WTC11 (cell line): ENCODE measurements around the gene DGUOK. TPM values are rescaled to one million over a fixed set of nuclear protein-coding genes. Genes with fewer than 3 reads are reported as not detected.
"Not testable (repeated sequence)": the region's sequence is repeated elsewhere in the genome, so short reads cannot be mapped to it uniquely, and the experiment has no call there.

Experiments used
- ATAC-seq: fragments of 200-7000 bp; cut with Tn5 transposase; 2 replicates; pipeline ENCODE4 v1.10.0; 2021; ENCODE audit warnings: mild to moderate bottlenecking, moderate library complexity
- CTCF ChIA-PET: fragments of 300-600 bp; sonication (Branson Sonifier 250); formaldehyde crosslinking; loops from one replicate; lab custom pipeline; 2021; ENCODE audit warnings: antibody characterized with exemption; lab: Charles Lee
- POLR2A ChIA-PET: fragments of 350-600 bp; sonication (Branson Sonifier 250); formaldehyde crosslinking; loops from one replicate; lab custom pipeline; 2021; ENCODE audit warnings: antibody characterized with exemption; lab: Charles Lee
- DNase-seq: peaks from one replicate; pipeline ENCODE4 v3.0.0; 2021; ENCODE audit warnings: low spot score
- H3K27ac Mint-ChIP-seq: 2 replicates; pipeline ENCODE4 v1.8.0; 2021; ENCODE audit warnings: mixed read lengths
- H3K27me3 Mint-ChIP-seq: 2 replicates; pipeline ENCODE4 v1.8.0; 2021; ENCODE audit warnings: low read depth, mild to moderate bottlenecking, moderate library complexity, mixed read lengths
- H3K36me3 Mint-ChIP-seq: 2 replicates; pipeline ENCODE4 v1.8.0; 2021; ENCODE audit warnings: mixed read lengths
- H3K4me1 Mint-ChIP-seq: 2 replicates; pipeline ENCODE4 v1.8.0; 2022; ENCODE audit warnings: mixed read lengths
- H3K4me3 Mint-ChIP-seq: 2 replicates; pipeline ENCODE4 v1.8.0; 2021; ENCODE audit warnings: mild to moderate bottlenecking, moderate library complexity, mixed read lengths
- H3K9me3 Mint-ChIP-seq: 2 replicates; pipeline ENCODE4 v1.8.0; 2021; ENCODE audit warnings: mixed read lengths
- CREM ChIP-seq: sonication (generic); formaldehyde crosslinking; IDR thresholded peaks from 2 replicates; pipeline ENCODE4 v1.8.1; 2022; ENCODE audit warnings: mild to moderate bottlenecking, missing genetic modification reagents, moderate library complexity
- ELF4 ChIP-seq: sonication (generic); formaldehyde crosslinking; IDR thresholded peaks from 2 replicates; pipeline ENCODE4 v1.8.1; 2022; ENCODE audit warnings: low read depth, mild to moderate bottlenecking, moderate library complexity, missing genetic modification reagents
- GABPB1 ChIP-seq: sonication (generic); formaldehyde crosslinking; IDR thresholded peaks from 2 replicates; pipeline ENCODE4 v1.8.1; 2023; ENCODE audit warnings: mild to moderate bottlenecking, missing genetic modification reagents
- IRF2 ChIP-seq: sonication (generic); formaldehyde crosslinking; IDR thresholded peaks from 2 replicates; pipeline ENCODE4 v1.8.0; 2022; ENCODE audit warnings: low read depth, missing genetic modification reagents, borderline replicate concordance
- JAZF1 ChIP-seq: fragments of 250-450 bp; sonication (Bioruptor Pico); IDR thresholded peaks from 2 replicates; pipeline ENCODE4 v1.9.0; 2021; ENCODE audit warnings: moderate library complexity, mild to moderate bottlenecking, inconsistent platforms
- KAT7 ChIP-seq: sonication (generic); formaldehyde crosslinking; IDR thresholded peaks from 2 replicates; pipeline ENCODE4 v1.8.1; 2023; ENCODE audit warnings: missing genetic modification reagents, mild to moderate bottlenecking, borderline replicate concordance
- PRRX2 ChIP-seq: fragments of 250-450 bp; sonication (Bioruptor Pico); IDR thresholded peaks from 2 replicates; pipeline ENCODE4 v1.8.0; 2021; ENCODE audit warnings: mild to moderate bottlenecking
- ZNF121 ChIP-seq: sonication (generic); formaldehyde crosslinking; IDR thresholded peaks from 2 replicates; pipeline ENCODE4 v1.8.0; 2023; ENCODE audit warnings: missing genetic modification reagents
- ZNF138 ChIP-seq: sonication (generic); formaldehyde crosslinking; conservative IDR thresholded peaks from 2 replicates; pipeline ENCODE4 v1.8.1; 2022; ENCODE audit warnings: mild to moderate bottlenecking, moderate library complexity, missing genetic modification reagents
- ZNF232 ChIP-seq: sonication (generic); formaldehyde crosslinking; IDR thresholded peaks from 2 replicates; pipeline ENCODE4 v1.8.0; 2022; ENCODE audit warnings: mild to moderate bottlenecking, missing genetic modification reagents
- ZNF423 ChIP-seq: fragments of 250-450 bp; sonication (Bioruptor Pico); IDR thresholded peaks from 2 replicates; pipeline ENCODE4 v2.1.2; 2022; ENCODE audit warnings: mild to moderate bottlenecking, moderate library complexity
- ZNF671 ChIP-seq: fragments of 250-450 bp; sonication (Bioruptor Pico); IDR thresholded peaks from 2 replicates; pipeline ENCODE4 v1.8.0; 2021; ENCODE audit warnings: mild to moderate bottlenecking
- total RNA-seq: library from RNA; stranded (reverse); gene quantifications from 3 replicates; pipeline ENCODE4 v1.2.3, GENCODE V29; 2021
- TF ChIP-seq, protein P1 (sequence below): sonication (generic); formaldehyde crosslinking; IDR thresholded peaks from 2 replicates; pipeline ENCODE4 v1.8.1; 2023; ENCODE audit warnings: mild to moderate bottlenecking, missing genetic modification reagents, moderate library complexity
- TF ChIP-seq, protein P2 (sequence below): sonication (generic); formaldehyde crosslinking; IDR thresholded peaks from 2 replicates; pipeline ENCODE4 v1.8.0; 2022; ENCODE audit warnings: mild to moderate bottlenecking, missing genetic modification reagents
- TF ChIP-seq, protein P3 (sequence below): sonication (generic); formaldehyde crosslinking; IDR thresholded peaks from 2 replicates; pipeline ENCODE4 v1.8.1; 2022; ENCODE audit warnings: mild to moderate bottlenecking, missing genetic modification reagents, moderate library complexity, borderline replicate concordance
- TF ChIP-seq, protein P4 (sequence below): sonication (generic); formaldehyde crosslinking; IDR thresholded peaks from 2 replicates; pipeline ENCODE4 v1.8.1; 2022; ENCODE audit warnings: low read depth, mild to moderate bottlenecking, moderate library complexity, missing genetic modification reagents, borderline replicate concordance
- TF ChIP-seq, protein P5 (sequence below): sonication (generic); formaldehyde crosslinking; IDR thresholded peaks from 2 replicates; pipeline ENCODE4 v1.8.0; 2022; ENCODE audit warnings: mild to moderate bottlenecking, missing genetic modification reagents
- TF ChIP-seq, protein P6 (sequence below): sonication (generic); formaldehyde crosslinking; IDR thresholded peaks from 2 replicates; pipeline ENCODE4 v1.8.0; 2022; ENCODE audit warnings: mild to moderate bottlenecking, missing genetic modification reagents
- TF ChIP-seq, protein P7 (sequence below): fragments of 250-450 bp; sonication (Bioruptor Pico); IDR thresholded peaks from 2 replicates; pipeline ENCODE4 v1.8.0; 2021; ENCODE audit warnings: mild to moderate bottlenecking
- TF ChIP-seq, protein P8 (sequence below): sonication (generic); formaldehyde crosslinking; IDR thresholded peaks from 2 replicates; pipeline ENCODE4 v1.8.0; 2023; ENCODE audit warnings: missing genetic modification reagents

The DGUOK gene
- total RNA-seq, 1 experiment from 2014 or later: 105 TPM

DNA sequence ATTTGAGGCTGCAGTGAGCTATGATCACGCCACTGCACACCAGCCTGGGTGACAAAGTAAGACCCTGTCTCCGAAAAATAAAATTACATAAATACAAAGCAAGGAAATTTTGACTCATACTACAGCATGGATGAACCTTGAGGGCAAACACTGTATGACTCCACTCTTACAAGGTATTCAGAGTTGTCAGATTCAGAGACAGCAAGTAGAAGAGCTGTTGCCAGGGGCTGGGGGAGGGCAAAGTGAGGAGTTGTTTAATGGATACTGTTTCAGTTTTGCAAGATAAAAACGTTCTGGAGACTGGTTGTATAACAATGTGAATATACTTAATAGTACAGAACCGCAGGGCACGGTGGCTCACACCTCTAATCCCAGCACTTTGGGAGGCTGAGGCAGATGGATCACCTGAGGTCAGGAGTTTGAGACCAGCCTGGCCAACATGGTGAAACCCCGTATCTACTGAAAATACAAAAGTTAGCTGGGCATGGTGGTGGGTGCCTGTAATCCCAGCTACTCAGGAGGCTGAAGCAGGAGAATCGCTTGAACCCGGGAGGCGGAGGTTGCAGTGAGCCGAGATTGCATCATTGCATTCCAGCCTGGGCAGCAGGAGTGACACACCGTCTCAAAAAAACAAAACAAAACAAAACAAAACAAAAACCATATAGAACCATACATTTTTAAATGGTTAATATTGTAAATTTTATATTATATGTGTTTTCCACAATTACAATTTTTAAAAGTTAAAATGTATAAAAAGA lies 38.9 kb upstream of the DGUOK start:
- ATAC-seq: not testable (repeated sequence)

DNA sequence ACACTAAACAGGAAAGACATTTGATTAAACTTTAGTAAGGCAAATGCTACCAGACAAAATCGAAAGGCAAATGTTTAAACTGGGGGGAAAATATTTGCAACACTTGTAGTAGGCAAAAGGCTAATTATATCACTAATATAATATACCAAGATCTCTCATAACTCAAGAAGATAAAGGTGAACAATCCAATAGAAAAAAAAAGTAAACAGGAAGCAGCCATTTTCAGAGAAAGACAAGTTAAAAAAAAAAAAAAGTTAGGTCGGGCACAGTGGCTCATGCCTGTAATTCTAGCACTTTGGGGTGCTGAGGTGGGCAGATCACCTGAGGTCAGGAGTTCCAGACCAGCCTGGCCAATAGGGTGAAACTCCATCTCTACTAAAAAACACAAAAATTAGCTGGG lies 38.3 kb upstream of the DGUOK start:
- no peak for DNase-seq
- H3K4me1 Mint-ChIP-seq: peaks cover 4% of the 10 kb centered on the region
- H3K4me3 Mint-ChIP-seq: no peak overlapping the region
- H3K27ac Mint-ChIP-seq: no peak overlapping the region
- ATAC-seq: no peak
- POLR2A ChIA-PET: no interaction called here
- no peaks in the 10 kb centered on the region for H3K36me3 Mint-ChIP-seq
- no peaks in the 10 kb centered on the region; the same call in 1 of the 2 replicates for H3K27me3 Mint-ChIP-seq
- TF ChIP-seq IRF2 (no peak), ZNF121 (no peak), ZNF671 (CRISPR knock-in tag) (no peak), ZNF138 (CRISPR knock-in tag) (no peak), KAT7 (CRISPR knock-in tag) (no peak), ELF4 (no peak), ZNF232 (CRISPR knock-in tag) (no peak), ZNF423 (CRISPR knock-in tag) (no peak), JAZF1 (CRISPR knock-in tag) (no peak)
- TF ChIP-seq, protein P1, sequence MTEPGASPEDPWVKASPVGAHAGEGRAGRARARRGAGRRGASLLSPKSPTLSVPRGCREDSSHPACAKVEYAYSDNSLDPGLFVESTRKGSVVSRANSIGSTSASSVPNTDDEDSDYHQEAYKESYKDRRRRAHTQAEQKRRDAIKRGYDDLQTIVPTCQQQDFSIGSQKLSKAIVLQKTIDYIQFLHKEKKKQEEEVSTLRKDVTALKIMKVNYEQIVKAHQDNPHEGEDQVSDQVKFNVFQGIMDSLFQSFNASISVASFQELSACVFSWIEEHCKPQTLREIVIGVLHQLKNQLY (CRISPR knock-in tag): no peak
- TF ChIP-seq, protein P2, sequence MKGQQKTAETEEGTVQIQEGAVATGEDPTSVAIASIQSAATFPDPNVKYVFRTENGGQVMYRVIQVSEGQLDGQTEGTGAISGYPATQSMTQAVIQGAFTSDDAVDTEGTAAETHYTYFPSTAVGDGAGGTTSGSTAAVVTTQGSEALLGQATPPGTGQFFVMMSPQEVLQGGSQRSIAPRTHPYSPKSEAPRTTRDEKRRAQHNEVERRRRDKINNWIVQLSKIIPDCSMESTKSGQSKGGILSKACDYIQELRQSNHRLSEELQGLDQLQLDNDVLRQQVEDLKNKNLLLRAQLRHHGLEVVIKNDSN (CRISPR knock-in tag): no peak
- TF ChIP-seq, protein P3, sequence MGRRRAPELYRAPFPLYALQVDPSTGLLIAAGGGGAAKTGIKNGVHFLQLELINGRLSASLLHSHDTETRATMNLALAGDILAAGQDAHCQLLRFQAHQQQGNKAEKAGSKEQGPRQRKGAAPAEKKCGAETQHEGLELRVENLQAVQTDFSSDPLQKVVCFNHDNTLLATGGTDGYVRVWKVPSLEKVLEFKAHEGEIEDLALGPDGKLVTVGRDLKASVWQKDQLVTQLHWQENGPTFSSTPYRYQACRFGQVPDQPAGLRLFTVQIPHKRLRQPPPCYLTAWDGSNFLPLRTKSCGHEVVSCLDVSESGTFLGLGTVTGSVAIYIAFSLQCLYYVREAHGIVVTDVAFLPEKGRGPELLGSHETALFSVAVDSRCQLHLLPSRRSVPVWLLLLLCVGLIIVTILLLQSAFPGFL (CRISPR knock-in tag): no peak
- TF ChIP-seq, protein P4, sequence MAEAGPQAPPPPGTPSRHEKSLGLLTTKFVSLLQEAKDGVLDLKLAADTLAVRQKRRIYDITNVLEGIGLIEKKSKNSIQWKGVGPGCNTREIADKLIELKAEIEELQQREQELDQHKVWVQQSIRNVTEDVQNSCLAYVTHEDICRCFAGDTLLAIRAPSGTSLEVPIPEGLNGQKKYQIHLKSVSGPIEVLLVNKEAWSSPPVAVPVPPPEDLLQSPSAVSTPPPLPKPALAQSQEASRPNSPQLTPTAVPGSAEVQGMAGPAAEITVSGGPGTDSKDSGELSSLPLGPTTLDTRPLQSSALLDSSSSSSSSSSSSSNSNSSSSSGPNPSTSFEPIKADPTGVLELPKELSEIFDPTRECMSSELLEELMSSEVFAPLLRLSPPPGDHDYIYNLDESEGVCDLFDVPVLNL: no peak
- TF ChIP-seq, protein P5, sequence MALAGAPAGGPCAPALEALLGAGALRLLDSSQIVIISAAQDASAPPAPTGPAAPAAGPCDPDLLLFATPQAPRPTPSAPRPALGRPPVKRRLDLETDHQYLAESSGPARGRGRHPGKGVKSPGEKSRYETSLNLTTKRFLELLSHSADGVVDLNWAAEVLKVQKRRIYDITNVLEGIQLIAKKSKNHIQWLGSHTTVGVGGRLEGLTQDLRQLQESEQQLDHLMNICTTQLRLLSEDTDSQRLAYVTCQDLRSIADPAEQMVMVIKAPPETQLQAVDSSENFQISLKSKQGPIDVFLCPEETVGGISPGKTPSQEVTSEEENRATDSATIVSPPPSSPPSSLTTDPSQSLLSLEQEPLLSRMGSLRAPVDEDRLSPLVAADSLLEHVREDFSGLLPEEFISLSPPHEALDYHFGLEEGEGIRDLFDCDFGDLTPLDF (CRISPR knock-in tag): no peak
- CTCF ChIA-PET: no interaction called here
- no peaks in the 10 kb centered on the region for H3K9me3 Mint-ChIP-seq

More for the DNA sequence above, 38.9 kb upstream of the DGUOK start:
- H3K27me3 Mint-ChIP-seq, H3K4me1 Mint-ChIP-seq, DNase-seq, H3K4me3 Mint-ChIP-seq, H3K27ac Mint-ChIP-seq, H3K36me3 Mint-ChIP-seq, POLR2A ChIA-PET, H3K9me3 Mint-ChIP-seq: not testable (repeated sequence)
- peak; percentile 80 for TF ChIP-seq GABPB1 (CRISPR knock-in tag)
- CTCF ChIA-PET: interaction anchor here (1.2 kb wide), 1 partner anchor 20 kb away, joined by 3 read pairs; no protein-coding TSS in a partner anchor

DNA sequence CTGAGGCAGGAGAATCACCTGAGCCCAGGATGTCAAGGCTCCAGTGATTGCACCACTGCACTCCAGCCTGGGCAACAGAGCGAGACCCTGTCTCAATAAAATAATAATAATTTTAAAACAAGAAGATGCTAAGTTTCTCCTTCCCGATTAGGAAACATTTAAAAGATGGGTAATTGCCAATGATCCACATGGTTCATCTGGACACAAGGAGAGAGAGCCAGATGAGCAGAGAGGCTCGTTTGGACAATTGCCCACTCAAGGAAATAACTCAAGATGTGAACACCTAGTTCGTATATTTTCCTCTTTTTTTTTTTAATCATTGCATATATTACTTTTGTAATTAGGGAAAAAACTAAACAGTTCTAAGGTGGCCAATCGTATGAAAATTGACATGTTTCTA lies 37.5 kb upstream of the DGUOK start:
- Mint-ChIP-seq H3K27ac (no peak overlapping the region), H3K4me1 (peaks cover 4% of the 10 kb centered on the region), H3K36me3 (no peaks in the 10 kb centered on the region), H3K9me3 (no peaks in the 10 kb centered on the region), H3K4me3 (no peak overlapping the region), H3K27me3 (no peaks in the 10 kb centered on the region; the same call in 1 of the 2 replicates)
- ATAC-seq: no peak
- POLR2A ChIA-PET: no interaction called here
- DNase-seq: no peak
- CTCF ChIA-PET: no interaction called here
- TF ChIP-seq, protein P6, sequence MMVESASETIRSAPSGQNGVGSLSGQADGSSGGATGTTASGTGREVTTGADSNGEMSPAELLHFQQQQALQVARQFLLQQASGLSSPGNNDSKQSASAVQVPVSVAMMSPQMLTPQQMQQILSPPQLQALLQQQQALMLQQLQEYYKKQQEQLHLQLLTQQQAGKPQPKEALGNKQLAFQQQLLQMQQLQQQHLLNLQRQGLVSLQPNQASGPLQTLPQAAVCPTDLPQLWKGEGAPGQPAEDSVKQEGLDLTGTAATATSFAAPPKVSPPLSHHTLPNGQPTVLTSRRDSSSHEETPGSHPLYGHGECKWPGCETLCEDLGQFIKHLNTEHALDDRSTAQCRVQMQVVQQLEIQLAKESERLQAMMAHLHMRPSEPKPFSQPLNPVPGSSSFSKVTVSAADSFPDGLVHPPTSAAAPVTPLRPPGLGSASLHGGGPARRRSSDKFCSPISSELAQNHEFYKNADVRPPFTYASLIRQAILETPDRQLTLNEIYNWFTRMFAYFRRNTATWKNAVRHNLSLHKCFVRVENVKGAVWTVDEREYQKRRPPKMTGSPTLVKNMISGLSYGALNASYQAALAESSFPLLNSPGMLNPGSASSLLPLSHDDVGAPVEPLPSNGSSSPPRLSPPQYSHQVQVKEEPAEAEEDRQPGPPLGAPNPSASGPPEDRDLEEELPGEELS (CRISPR knock-in tag): no peak
- TF ChIP-seq, protein P7, sequence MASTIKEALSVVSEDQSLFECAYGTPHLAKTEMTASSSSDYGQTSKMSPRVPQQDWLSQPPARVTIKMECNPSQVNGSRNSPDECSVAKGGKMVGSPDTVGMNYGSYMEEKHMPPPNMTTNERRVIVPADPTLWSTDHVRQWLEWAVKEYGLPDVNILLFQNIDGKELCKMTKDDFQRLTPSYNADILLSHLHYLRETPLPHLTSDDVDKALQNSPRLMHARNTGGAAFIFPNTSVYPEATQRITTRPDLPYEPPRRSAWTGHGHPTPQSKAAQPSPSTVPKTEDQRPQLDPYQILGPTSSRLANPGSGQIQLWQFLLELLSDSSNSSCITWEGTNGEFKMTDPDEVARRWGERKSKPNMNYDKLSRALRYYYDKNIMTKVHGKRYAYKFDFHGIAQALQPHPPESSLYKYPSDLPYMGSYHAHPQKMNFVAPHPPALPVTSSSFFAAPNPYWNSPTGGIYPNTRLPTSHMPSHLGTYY (CRISPR knock-in tag): no peak
- no peak for TF ChIP-seq PRRX2 (CRISPR knock-in tag)
- TF ChIP-seq IRF2: no peak
- TF ChIP-seq, protein P5 (CRISPR knock-in tag): no peak
- TF ChIP-seq, protein P1 (CRISPR knock-in tag): no peak
- no peak for TF ChIP-seq CREM
- TF ChIP-seq, protein P8, sequence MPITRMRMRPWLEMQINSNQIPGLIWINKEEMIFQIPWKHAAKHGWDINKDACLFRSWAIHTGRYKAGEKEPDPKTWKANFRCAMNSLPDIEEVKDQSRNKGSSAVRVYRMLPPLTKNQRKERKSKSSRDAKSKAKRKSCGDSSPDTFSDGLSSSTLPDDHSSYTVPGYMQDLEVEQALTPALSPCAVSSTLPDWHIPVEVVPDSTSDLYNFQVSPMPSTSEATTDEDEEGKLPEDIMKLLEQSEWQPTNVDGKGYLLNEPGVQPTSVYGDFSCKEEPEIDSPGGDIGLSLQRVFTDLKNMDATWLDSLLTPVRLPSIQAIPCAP (CRISPR knock-in tag): no peak
